8988T (cell line): Measurements from ENCODE around the gene TIAM1.

Experiments
- DNase-seq: peaks from one replicate; pipeline ENCODE4 v3.0.0; 2011

Gene TIAM1

DNA sequence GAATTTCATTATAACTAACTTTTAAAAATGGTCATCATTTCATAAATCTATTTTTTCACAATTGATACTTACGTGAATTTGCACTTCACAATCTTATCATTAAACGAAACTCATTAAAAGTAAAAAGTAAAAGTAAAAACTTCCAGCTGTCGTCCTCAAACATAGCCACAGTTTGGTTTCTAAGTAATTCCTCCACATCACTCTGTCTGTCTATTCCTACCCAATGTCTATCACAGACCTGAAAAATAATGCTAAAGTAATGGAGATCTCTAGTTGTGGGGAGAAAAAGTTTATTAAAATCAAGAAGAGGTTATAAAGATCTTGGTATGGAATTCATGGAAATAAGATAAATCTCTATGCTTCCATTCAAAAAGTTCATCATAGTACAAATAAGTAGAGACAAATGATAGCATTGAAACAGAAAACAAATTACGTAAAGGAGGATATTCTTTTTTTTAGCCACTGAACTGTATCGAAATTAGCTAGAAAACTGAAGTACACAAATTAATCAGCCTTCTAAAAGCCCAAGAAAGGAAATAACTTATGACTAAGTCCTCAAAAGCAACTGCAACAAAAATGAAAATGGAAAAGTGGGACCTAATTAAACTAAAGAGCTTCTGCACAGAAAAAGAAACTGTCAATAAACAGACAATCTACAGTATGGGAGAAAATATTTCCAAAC, 148.6 kb downstream of the TIAM1 start:
- no peak for DNase-seq

DNA sequence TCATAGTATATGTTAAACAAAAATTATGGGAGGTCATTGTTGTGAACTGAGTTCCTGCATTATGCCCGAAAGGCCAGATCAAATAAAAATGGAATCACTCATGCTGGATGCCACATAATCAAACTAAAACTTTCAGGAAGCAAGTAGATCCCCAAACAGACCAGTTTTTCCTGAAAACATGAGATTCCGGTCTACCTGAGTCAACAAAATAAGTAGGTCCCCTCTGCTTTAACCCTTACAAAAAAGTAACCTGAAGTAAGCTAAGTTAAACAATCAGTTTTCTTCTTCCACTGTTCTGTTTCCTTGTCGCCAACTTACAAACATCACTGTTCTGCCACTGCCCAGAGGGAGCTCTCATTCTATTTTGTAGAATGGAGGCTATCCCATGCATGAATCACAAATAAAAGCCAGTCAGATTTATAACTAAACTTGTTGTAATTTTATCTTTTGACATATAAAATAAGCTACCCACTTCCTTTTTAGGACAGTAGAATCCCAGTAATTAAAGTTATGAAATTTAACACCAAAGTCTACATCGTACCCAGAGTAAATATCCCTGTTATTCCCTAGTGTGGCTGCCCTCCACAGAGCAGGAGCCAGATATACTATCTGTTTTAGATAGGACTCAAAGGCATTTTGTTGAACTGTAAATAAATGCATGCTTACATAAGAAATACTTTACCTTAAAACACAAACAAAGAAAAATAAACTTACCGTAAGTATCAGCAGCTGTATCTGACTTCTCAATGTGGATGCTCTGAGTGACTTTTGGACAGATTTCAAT, 149.4 kb downstream of the TIAM1 start:
- no peak for DNase-seq

GRCh38 chr21:31193761-31194160, 150.3 kb downstream of the TIAM1 start:
- no peak for DNase-seq

DNA sequence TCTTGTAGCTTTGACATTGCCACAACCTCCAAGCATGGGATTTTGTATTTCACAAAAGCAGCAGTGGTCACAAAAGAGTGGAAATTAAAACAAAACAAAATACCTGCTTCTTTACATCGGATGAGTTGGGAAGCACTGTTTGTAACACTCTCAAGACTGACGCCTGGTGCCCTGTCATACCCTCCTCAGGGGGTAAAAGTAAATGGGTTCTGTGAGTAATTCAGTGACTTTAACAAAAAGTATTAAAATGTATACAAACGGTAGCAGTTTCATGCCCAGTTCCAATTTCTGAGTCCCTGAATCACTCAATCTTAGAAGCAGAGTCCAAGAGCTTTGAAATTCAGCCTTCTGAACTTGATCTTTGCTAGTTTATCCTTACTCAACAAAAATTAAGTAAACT, 152.5 kb downstream of the TIAM1 start:
- no peak for DNase-seq

- DNase-seq: no peak
Measured at GRCh38 chr21:31190516-31190915, 153.5 kb downstream of the TIAM1 start.

- DNase-seq: no peak
Measured at GRCh38 chr21:31187499-31187898, 156.6 kb downstream of the TIAM1 start.

- DNase-seq: no peak
Measured at GRCh38 chr21:31186916-31187315, 157.1 kb downstream of the TIAM1 start.

- DNase-seq: no peak
Measured at GRCh38 chr21:31185663-31186062, 158.4 kb downstream of the TIAM1 start.

GRCh38 chr21:31184876-31185275, 159.2 kb downstream of the TIAM1 start:
- no peak for DNase-seq

DNA sequence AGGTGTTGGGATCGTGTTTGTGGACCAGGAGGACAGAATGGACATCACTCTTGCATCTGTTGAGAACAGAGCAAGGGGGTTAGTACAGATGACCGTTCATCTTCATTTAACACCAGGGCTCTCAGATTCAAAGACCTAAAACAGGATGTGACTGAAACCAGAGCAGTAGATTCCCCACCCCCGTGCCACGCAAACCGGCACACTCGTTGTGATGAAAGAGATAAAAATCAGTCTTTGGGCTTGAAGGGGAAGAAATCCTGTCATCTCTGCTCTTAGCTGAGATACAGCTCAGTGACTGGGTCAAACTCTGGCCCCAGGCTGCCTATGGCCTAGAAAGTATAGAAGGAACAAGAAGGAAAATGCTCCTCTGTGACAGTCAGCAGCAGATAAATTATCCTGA, 159.6 kb downstream of the TIAM1 start:
- DNase-seq: no peak

DNA sequence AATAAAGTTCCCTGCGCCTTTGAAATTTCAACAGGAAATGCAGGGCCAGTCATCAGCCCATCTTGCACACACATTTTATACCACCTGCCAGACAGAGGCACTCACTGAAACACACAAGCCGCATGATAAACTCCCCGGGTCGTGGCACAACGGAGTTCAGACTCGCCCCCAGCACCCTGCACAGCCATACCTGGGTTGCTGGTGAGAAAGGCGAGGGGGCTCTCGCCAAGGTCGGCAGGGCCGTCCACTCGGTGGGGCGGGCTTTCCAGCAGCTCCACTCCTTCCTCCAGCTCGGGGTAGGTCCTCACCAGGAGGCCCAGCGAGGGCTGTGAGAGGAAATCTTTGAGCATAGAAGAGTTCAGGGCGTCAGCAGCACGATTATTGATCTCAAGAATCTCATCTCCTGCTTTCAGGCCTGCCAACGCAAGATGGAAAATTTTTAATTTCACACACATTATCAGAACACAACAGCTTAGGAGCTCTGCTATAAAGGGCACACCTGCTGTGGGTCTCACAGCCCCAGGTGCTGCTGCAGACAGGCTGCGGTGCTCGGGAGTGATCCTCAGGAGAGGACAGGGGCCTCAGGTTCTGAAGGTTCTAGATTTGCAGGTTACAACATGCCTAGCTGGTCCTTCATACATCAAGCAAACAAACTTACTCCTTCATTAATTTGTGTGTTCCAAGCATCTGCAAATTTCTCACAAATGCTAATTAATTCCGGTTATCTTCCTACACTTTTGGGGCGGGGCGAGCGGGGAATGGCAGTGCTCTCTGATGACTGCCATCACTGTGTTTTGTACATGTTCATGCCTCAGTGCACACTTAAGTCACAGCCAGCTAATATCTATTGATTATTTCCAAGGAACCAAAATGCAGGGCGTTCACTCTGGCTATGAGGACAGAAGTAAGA, 161.6 kb downstream of the TIAM1 start:
- DNase-seq: no peak

DNA sequence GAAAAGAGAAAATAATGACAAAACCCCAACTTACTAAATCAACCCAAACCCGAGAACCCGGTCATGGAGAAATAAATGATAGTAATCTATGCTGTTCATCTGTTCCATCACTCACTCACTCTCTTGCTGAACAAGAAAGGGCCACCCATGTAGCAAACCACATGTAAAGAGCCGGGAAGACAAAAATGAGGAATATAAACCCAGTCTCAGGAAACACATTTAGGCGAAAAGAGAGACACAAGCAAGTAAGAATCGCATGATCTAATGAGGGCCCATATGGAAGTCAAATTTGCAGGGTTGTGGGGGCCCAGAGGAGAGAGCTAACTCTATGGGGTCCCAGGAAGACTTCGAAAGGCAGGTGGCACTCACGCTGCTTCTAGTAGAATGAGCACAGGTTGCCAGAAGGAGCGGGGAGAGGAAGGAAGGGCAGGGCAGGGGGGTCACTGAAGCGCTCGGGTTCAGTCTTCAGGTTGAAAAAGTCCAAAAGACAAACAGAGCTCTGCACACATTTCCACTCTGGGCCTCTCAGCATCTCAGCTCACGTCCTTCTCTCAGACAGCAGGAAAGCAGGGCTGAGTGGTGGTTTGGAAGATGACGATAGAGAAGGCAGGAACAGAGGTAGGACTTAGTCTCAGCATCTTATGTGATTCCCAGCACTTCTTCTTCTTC, 162.8 kb downstream of the TIAM1 start:
- no peak for DNase-seq

- no peak for DNase-seq
Measured at GRCh38 chr21:31180256-31181081, 163.6 kb downstream of the TIAM1 start.

DNA sequence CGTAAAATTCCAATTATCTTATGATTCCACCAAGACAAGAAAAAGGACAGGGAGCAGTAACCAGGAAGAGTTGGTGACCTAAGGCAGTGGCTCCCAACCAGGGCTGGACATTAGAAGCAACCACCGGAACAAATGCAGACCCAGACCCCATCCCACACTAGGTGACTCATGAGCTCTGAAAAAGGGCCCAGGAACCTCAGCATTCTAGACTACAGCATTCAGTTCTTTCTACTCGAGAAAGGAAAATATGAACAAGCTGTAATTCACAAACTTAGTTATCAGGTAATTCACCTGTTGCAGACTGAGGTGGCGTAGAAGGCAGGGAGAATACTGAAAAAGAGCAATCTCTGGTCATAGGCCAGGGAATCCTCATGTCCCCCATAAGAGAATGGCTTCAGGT, 167.3 kb downstream of the TIAM1 start:
- DNase-seq: no peak

- DNase-seq: no peak
Measured at GRCh38 chr21:31176080-31176551, 167.9 kb downstream of the TIAM1 start.

GRCh38 chr21:31173881-31174555, 170.0 kb downstream of the TIAM1 start:
- DNase-seq: no peak

DNA sequence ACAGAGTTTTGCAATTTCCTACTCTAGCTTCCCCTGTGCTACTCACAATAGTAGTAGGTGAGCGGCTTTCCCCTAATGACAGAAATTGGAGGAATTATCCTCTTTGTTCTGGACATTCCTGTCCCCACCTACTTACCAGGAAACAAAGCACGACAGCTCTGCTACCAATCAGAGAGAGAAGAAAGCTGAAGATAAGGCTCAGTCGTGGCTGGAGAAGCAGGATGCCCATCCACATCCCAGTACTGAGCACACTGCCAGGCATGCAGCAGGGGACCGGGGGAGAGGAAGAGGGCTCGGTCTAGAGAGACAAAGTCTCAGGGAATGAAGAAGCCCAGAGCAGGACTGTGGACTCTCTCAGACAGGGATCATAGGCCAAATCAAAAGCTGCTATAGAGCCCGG, 171.7 kb downstream of the TIAM1 start:
- DNase-seq: no peak

DNA sequence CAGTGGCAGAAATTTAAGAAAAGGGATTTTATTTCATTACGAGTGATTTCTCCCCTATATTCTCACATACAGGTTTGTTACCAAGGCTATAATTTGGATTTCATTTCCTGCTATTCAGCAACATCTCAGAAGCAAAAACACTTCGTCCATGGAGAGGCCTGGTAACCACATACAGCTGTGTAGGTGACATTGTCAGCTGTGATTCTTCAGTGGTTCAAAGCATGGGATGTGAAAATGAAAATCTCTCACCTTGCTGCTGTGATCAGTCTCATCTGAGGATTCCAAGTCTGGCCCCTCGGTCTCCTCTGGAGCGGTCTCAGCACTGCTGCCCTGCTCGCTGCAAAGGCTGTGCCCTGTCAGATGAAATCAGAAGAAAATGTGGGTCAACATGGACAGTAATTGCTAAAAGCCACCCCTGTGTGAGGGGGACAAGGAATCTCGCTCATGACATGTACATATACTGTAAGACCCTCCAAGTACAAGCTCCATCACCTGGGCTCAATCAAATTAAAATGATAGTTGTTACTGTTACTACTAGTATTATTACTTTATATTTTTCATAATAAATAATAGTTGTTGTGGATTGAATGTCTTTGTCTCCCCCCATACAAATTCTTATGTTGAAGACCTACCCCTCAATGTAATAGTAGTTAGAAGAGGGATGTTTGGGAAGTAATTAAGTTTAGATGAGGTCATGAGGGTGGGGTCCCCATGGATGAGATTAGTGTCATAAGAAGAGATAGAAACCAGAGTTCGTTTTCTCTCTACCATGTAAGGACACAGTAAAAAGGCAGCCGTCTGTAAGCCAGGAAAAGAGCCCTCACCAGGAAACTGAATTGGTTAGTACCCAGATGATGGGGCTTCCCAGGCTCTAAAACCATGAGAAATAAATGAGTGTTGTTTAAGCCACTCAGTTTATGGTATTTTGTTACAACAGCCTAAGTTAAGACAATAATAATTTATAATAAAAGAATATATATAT, 179.1 kb downstream of the TIAM1 start:
- DNase-seq: no peak

DNA sequence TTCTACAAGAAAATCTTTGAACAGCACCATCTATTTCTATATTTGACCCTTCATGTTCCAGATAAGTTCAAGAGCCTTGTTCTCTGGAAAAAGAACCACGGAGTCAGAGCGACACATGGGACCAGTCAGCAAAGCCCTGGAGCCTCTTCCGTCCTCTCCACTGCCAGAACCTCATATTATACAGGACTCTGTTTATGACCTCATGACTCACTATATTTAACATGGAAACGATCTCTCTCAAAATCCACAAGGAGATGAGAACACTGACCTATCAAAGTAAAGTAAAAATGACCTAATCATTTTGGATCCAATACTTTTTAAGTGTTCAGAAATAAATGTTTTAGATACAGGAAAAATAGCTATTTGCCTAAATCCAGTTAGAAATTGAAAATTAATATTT, 181.2 kb downstream of the TIAM1 start:
- DNase-seq: no peak

GRCh38 chr21:31162079-31162699, 181.9 kb downstream of the TIAM1 start:
- DNase-seq: no peak
